Ascending aorta (tissue), 2 donors: ENCODE results near the gene TLE5. TPM values are rescaled to one million over a fixed set of nuclear protein-coding genes. Genes with fewer than 3 reads are reported as not detected.
A peak's percentile ranks its signal among the peaks of the same experiment; 100 is the strongest.

Experiments
- DNase-seq, 2 donors: peaks; one replicate each; pipeline ENCODE4 v3.0.0-alpha.2; 2019; ENCODE audit warnings: low spot score in 2 of 2
- H3K27ac ChIP-seq, 2 donors: fragments of 200-600 bp; sonication (generic); one replicate each; pipeline ENCODE4 v1.5.1; 2016 to 2017; ENCODE audit warnings: mild to moderate bottlenecking in 1 of 2
- H3K27me3 ChIP-seq: fragments of 200-600 bp; sonication (generic); one replicate; pipeline ENCODE4 v1.5.1; 2017
- H3K36me3 ChIP-seq, 2 donors: fragments of 200-600 bp; sonication (generic); one replicate each; pipeline ENCODE4 v1.5.1; 2016
- H3K4me1 ChIP-seq, 2 donors: fragments of 200-600 bp; sonication (generic); one replicate each; pipeline ENCODE4 v1.5.1; 2016 to 2017; ENCODE audit warnings: mild to moderate bottlenecking in 1 of 2
- H3K4me3 ChIP-seq, 2 donors: fragments of 200-600 bp; sonication (generic); one replicate each; pipeline ENCODE4 v1.5.1; 2016 to 2017; ENCODE audit warnings: mild to moderate bottlenecking in 1 of 2
- H3K9me3 ChIP-seq, 2 donors: fragments of 200-600 bp; sonication (generic); one replicate each; pipeline ENCODE4 v1.5.1; 2016
- CTCF ChIP-seq, 3 experiments: fragments of 200-600 bp in 2 of 3; fragments of 450-650 bp in 1 of 3; sonication (generic) in 2 of 3; IDR thresholded peaks; one replicate each; pipeline ENCODE4 v1.5.1; 2016 to 2019; ENCODE audit warnings: antibody characterized with exemption in 3 of 3, mild to moderate bottlenecking in 1 of 3, moderate library complexity in 1 of 3
- intact Hi-C: fragments of 100-400 bp; cut with DNase I; formaldehyde crosslinking; loops from one replicate; pipeline ENCODE4 v1.15.1; 2023
- total RNA-seq: library from RNA; depleted of rRNA; stranded (reverse); fragments of >200 nt; gene quantifications from one replicate; pipeline ENCODE4 v1.1.0, GENCODE V29; 2016

Gene TLE5
- total RNA-seq, 1 donor from 2014 or later: 559 TPM

DNA sequence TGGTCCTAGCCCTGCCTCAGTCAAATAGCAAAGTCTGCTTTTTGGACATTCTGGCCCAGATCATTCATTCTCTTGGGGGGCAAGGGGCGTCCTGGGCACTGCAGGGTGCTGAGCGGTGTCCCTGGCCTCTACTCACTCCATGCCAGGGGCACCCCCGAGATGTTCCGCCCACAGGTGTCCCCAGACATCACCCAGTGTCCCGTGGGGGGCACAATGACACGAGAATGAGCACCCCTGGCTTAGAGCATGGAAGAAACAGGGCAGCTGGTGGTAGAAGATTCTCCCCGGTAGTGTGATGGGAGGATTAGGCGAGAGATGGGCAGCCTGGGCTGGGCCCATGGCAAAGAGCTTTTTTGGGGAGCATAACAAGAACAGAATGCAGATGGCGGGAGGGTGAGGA, 5.3 kb upstream of the TLE5 start:
- Histone ChIP-seq H3K36me3 (no peaks in the 10 kb centered on the region), H3K27ac (no peak overlapping the region), H3K9me3 (no peaks in the 10 kb centered on the region), H3K27me3 (no peaks in the 10 kb centered on the region), H3K4me1 (peaks cover 3% of the 10 kb centered on the region in 2 donors), H3K4me3 (no peak overlapping the region)
- intact Hi-C loops: no loop called here
- TF ChIP-seq CTCF (IDR thresholded peaks at IDR 0.05): no peak
- DNase-seq: no peak

GRCh38 chr19:3066482-3067049, 4.3 kb upstream of the TLE5 start:
- no peaks in the 10 kb centered on the region for H3K36me3 ChIP-seq
- H3K9me3 ChIP-seq: no peaks in the 10 kb centered on the region
- H3K27me3 ChIP-seq: no peaks in the 10 kb centered on the region
- intact Hi-C loops: no loop called here
- no peak overlapping the region for H3K27ac ChIP-seq
- no peak for DNase-seq
- H3K4me1 ChIP-seq: peaks cover 3 to 4% of the 10 kb centered on the region in 2 donors
- TF ChIP-seq CTCF (IDR thresholded peaks at IDR 0.05): no peak
- H3K4me3 ChIP-seq: no peak overlapping the region

- peaks cover 3 to 7% of the 10 kb centered on the region in 2 donors for H3K4me1 ChIP-seq
- H3K27me3 ChIP-seq: no peaks in the 10 kb centered on the region
- no peak overlapping the region for H3K4me3 ChIP-seq
- H3K36me3 ChIP-seq: no peaks in the 10 kb centered on the region
- no peak overlapping the region for H3K27ac ChIP-seq
- no peaks in the 10 kb centered on the region for H3K9me3 ChIP-seq
- DNase-seq: no peak
- intact Hi-C loops: no loop called here
- TF ChIP-seq CTCF (IDR thresholded peaks at IDR 0.05): no peak
These were observed 3.5 kb upstream of the TLE5 start for GRCh38 chr19:3065675-3066357.

DNA sequence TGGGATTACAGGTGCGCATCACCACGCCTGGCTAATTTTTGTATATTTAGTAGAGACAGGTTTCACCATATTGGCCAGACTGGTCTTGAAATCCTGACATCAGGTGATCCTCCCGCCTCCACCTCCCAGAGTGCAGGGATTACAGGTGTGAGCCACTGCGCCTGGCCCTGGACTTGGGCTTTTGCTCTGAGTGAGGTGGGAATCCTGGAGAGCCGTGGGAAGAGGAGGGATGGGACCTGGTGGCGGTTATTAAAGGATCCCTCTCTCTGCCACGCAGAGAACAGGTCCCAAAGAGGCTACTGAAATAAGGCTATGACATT, 1.7 kb upstream of the TLE5 start:
- no peak for DNase-seq
- H3K4me1 ChIP-seq: peaks cover 7 to 10% of the 10 kb centered on the region in 2 donors
- intact Hi-C loops: no loop called here
- H3K27ac ChIP-seq: no peak overlapping the region
- H3K4me3 ChIP-seq: no peak overlapping the region
- H3K27me3 ChIP-seq: no peaks in the 10 kb centered on the region
- H3K36me3 ChIP-seq: peaks cover 8 to 11% of the 10 kb centered on the region in 2 donors
- no peak for TF ChIP-seq CTCF (IDR thresholded peaks at IDR 0.05)
- no peaks in the 10 kb centered on the region for H3K9me3 ChIP-seq

DNA sequence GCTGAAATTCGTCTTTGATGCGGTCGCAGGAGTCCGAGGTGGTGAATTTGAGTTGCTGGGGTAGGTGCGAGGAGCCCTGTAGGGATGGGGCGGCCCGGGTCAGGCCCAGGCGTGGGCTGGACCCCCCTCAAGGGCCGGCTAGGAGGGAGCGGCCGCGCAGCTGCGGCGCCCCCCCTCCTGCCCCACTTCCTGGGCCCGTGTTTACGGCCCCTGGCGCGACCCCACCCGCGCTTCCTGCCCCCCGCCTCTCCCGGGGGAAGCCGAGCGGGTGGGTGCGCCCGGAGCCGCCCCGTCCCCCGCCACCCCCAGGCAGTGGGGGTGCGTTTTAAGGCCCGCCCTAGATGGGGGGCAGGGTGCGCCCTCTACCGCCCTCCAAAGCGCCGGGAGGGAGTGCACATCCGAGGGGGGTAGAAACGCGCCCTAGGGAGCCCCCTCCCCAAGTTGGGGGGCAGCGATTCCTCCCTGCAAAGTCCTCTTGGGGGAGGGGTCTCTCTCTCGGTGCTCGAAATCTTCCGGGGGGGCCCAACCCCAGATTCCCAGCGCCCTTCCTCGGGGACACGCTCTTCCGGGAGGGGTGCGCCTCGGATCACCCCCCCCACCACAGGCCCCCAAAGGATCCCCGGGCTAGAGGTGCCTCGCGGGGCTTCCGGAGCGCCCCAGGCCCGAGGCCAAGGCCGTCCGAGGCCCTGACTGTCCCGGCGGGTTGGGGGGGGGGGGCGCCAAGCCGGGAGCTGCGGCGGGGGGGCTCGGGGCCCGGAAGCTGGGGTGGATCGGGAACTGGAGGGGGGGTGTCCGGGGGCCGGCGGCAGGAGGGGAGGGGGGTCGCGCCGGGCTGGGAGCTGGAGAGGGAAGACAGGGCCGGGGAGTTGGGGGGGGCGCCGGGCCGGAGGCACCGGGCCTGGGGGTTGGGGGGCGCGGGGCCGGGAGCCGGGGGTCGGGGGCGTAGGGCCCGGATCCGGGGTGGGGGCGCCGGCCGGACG, 823 bp downstream of the TLE5 start:
- H3K27ac ChIP-seq: peak overlapping the region; percentile 87
- H3K4me3 ChIP-seq: peak overlapping the region; percentile 75 to 86
- no peaks in the 10 kb centered on the region for H3K9me3 ChIP-seq
- DNase-seq: peak in 1 of 2 donors; percentile 76
- H3K4me1 ChIP-seq: peaks cover 13 to 18% of the 10 kb centered on the region in 2 donors
- no peaks in the 10 kb centered on the region for H3K27me3 ChIP-seq
- peaks cover 8 to 27% of the 10 kb centered on the region in 2 donors for H3K36me3 ChIP-seq
- peak in 2 of 3 experiments; percentile 28 to 43 for TF ChIP-seq CTCF (IDR thresholded peaks at IDR 0.05)
- intact Hi-C loops: loop anchor here (1.0 to 2.0 kb wide), 3 partner anchors 25 to 111 kb away; no protein-coding TSS in a partner anchor
